CD8-positive, alpha-beta memory T cell (primary cell): ENCODE measurements around the gene TMEM98. TPM values are rescaled to one million over a fixed set of nuclear protein-coding genes. Genes with fewer than 3 reads are reported as not detected.

Experiments
- CTCF ChIA-PET: fragments of 350-600 bp; sonication (Branson Sonifier 250); formaldehyde crosslinking; loops from one replicate; lab custom pipeline; 2021; ENCODE audit warnings: antibody characterized with exemption; lab: Charles Lee
- POLR2A ChIA-PET: fragments of 350-600 bp; sonication (Branson Sonifier 250); formaldehyde crosslinking; loops from one replicate; lab custom pipeline; 2021; ENCODE audit warnings: antibody characterized with exemption; lab: Charles Lee
- DNase-seq, 5 donors: peaks; one replicate each; pipeline versions ENCODE4 v3.0.0 to v3.0.0-alpha.2; 2020 to 2022; ENCODE audit warnings: mixed read lengths in 1 of 5
- H3K27ac ChIP-seq: one replicate; pipeline ENCODE4 v1.7.0; 2013; ENCODE audit warnings: low read depth, mild to moderate bottlenecking, low read length, moderate library complexity
- H3K27me3 ChIP-seq: 2 replicates; pipeline ENCODE4 v1.7.0; 2013; ENCODE audit warnings: low read length, mild to moderate bottlenecking; ENCODE audit not compliant: insufficient read depth, poor library complexity, severe bottlenecking
- H3K36me3 ChIP-seq: 2 replicates; pipeline ENCODE4 v1.7.0; 2013; ENCODE audit warnings: mild to moderate bottlenecking, low read length, moderate library complexity; ENCODE audit not compliant: insufficient read depth
- H3K4me1 ChIP-seq: 2 replicates; pipeline ENCODE4 v1.7.0; 2013; ENCODE audit warnings: mild to moderate bottlenecking, low read length, moderate library complexity; ENCODE audit not compliant: insufficient read depth
- H3K4me3 ChIP-seq: 2 replicates; pipeline ENCODE4 v1.7.0; 2013; ENCODE audit warnings: mild to moderate bottlenecking, low read length
- H3K9me3 ChIP-seq: 2 replicates; pipeline ENCODE4 v1.7.0; 2013; ENCODE audit warnings: mild to moderate bottlenecking, low read length
- H3K27ac Mint-ChIP-seq, 8 donors: one replicate each; pipeline ENCODE4 v1.8.0; 2020 to 2021; ENCODE audit warnings: mixed read lengths in 8 of 8, mild to moderate bottlenecking in 6 of 8, inconsistent platforms in 3 of 8, moderate library complexity in 3 of 8
- H3K27me3 Mint-ChIP-seq, 2 donors: one replicate each; pipeline ENCODE4 v1.8.0; 2020 to 2021; ENCODE audit warnings: mixed read lengths in 2 of 2, mild to moderate bottlenecking in 1 of 2, moderate library complexity in 1 of 2
- H3K36me3 Mint-ChIP-seq, 3 donors: one replicate each; pipeline ENCODE4 v1.8.0; 2020 to 2021; ENCODE audit warnings: mixed read lengths in 3 of 3, inconsistent platforms in 1 of 3, mild to moderate bottlenecking in 1 of 3
- H3K4me1 Mint-ChIP-seq, 3 donors: one replicate each; pipeline ENCODE4 v1.8.0; 2020 to 2021; ENCODE audit warnings: mixed read lengths in 3 of 3, inconsistent platforms in 1 of 3, mild to moderate bottlenecking in 1 of 3
- H3K4me3 Mint-ChIP-seq, 7 donors: one replicate each; pipeline ENCODE4 v1.8.0; 2020 to 2021; ENCODE audit warnings: mixed read lengths in 7 of 7, mild to moderate bottlenecking in 6 of 7, moderate library complexity in 4 of 7, inconsistent platforms in 2 of 7
- H3K9me3 Mint-ChIP-seq, 5 donors: one replicate each; pipeline ENCODE4 v1.8.0; 2020 to 2022; ENCODE audit warnings: mixed read lengths in 5 of 5, mild to moderate bottlenecking in 3 of 5, moderate library complexity in 2 of 5, inconsistent platforms in 1 of 5
- polyA plus RNA-seq: library from polyadenylated mRNA; unstranded; fragments of 300-500 nt; fragmentation: Illumina TruSeq; gene quantifications from one replicate; pipeline ENCODE4 v1.2.3, GENCODE V29; 2021
- total RNA-seq, 2 experiments: library from RNA; stranded (reverse); gene quantifications; one replicate each; pipeline ENCODE4 v1.2.3, GENCODE V29; 2021

TMEM98 gene
- total and polyA plus RNA-seq, 3 experiments from 2014 or later, result 0.22 to 0.26 TPM; not detected in 1

DNA sequence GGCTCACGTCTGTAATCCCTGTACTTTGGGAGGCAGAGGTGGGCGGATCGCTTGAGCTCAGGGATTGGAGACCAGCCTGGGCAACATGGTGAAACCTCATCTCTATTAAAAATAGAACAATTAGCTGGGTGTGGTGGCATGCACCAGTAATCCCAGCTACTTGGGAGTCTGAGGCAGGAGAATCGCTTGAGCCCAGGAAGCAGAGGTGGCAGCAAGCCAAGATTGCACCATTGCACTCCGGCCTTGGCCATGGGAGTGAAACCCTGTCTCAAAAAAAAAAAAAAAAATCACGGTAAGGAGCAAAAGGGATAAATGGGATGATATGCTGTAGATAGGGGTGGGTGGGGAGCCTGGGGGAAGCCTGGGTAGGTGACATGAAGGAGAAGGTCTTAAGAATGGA, 20.4 kb upstream of the TMEM98 start:
- H3K9me3 ChIP-seq, result no peaks in the 10 kb centered on the region
- H3K4me1 Mint-ChIP-seq, result peaks cover 9 to 16% (median 12%) of the 10 kb centered on the region in 3 donors
- no peaks in the 10 kb centered on the region for H3K9me3 Mint-ChIP-seq
- H3K27ac ChIP-seq, result no peak overlapping the region
- ChIA-PET CTCF (interaction anchor here (3.2 to 4.9 kb wide), 2 partner anchors 30 to 125 kb away, joined by 18 to 22 read pairs; partner anchors contain the start of gene MYO1D), POLR2A (no interaction called here)
- H3K27ac Mint-ChIP-seq, result no peak overlapping the region
- H3K36me3 Mint-ChIP-seq, result no peaks in the 10 kb centered on the region
- DNase-seq, result no peak
- peaks cover 4 to 26% of the 10 kb centered on the region in 2 donors for H3K27me3 Mint-ChIP-seq
- no peak overlapping the region for H3K4me3 Mint-ChIP-seq
- H3K36me3 ChIP-seq, result no peaks in the 10 kb centered on the region
- no peaks in the 10 kb centered on the region for H3K27me3 ChIP-seq
- no peaks in the 10 kb centered on the region for H3K4me1 ChIP-seq
- no peak overlapping the region for H3K4me3 ChIP-seq

DNA sequence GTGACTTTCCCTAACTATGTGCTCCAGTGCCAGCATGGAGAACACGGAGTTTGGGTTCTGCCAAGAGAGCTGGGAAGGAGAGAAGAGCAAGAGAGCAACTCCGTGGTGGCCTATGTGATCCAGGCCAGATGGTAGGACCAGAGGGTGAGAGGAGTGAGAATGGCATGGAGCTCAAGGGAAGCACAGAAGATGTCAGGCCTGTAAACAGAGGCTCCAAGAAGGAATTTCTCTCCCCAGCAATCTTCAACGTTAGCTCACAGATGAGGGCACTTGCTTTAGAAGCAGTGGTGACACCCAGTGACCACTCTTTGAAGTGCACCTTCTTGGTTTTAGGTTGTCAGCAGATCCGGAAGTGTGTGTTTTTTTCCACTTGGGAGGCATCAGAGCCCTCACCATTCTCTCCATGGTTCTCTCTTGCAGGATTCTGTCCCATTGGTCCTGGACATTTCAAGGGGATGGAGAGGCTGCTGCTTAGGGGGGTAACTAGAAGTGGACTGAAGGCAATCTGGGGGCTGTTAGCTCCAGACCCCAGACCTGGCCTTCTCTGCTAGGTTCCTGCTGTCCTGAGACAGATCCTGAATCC, 18.1 kb upstream of the TMEM98 start:
- peak; percentile 6 to 59 (median 23) for DNase-seq
- H3K27me3 ChIP-seq, result no peaks in the 10 kb centered on the region
- Mint-ChIP-seq H3K27ac (peak overlapping the region in 2 of 8 donors; percentile 3 to 22), H3K36me3 (no peaks in the 10 kb centered on the region), H3K9me3 (peaks cover 0 to under 1% (median 0%) of the 10 kb centered on the region in 5 donors), H3K4me1 (peaks cover 0 to 5% (median 4%) of the 10 kb centered on the region in 3 donors), H3K27me3 (peaks cover 4 to 17% of the 10 kb centered on the region in 2 donors), H3K4me3 (no peak overlapping the region)
- no peak overlapping the region for H3K27ac ChIP-seq
- H3K4me1 ChIP-seq, result no peaks in the 10 kb centered on the region
- H3K9me3 ChIP-seq, result no peaks in the 10 kb centered on the region
- H3K4me3 ChIP-seq, result no peak overlapping the region
- H3K36me3 ChIP-seq, result no peaks in the 10 kb centered on the region
- ChIA-PET CTCF (interaction anchor here (0.9 to 3.2 kb wide), 5 partner anchors 10 to 127 kb away, joined by 3 to 21 read pairs (median 4); partner anchors contain the start of gene MYO1D), POLR2A (interaction anchor here (0.8 kb wide), 1 partner anchor 33 kb away, joined by 3 read pairs; the partner anchor contains the start of gene MYO1D)

DNA sequence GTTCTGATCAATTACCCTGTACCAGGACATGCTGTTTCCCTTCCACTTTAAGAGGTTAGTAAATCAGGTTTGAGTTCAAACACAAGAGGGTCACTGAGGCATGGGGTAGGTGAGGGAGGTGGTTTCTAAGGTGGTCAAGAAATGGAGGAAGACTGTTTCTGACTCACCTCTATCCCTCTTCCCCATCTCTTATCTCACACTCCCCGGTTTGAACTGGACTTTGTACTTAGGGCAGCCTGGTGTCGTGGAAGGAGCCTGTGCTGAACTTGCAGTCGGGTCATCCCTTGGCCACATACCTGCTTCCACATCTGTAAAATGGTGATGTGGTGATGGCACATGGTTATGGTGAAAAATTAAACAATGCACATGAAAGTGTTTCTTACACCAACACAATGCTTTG, 17.2 kb upstream of the TMEM98 start:
- no peak for DNase-seq
- peaks cover 0 to 5% (median 4%) of the 10 kb centered on the region in 3 donors for H3K4me1 Mint-ChIP-seq
- POLR2A ChIA-PET, result no interaction called here
- no peaks in the 10 kb centered on the region for H3K27me3 ChIP-seq
- CTCF ChIA-PET, result interaction anchor here (1.3 to 3.2 kb wide), 3 partner anchors 34 to 128 kb away, joined by 3 to 21 read pairs (median 18); partner anchors contain the start of gene MYO1D
- no peak overlapping the region for H3K27ac Mint-ChIP-seq
- H3K4me1 ChIP-seq, result no peaks in the 10 kb centered on the region
- H3K36me3 ChIP-seq, result no peaks in the 10 kb centered on the region
- H3K4me3 Mint-ChIP-seq, result no peak overlapping the region
- H3K9me3 ChIP-seq, result no peaks in the 10 kb centered on the region
- H3K9me3 Mint-ChIP-seq, result peaks cover 0 to 4% (median 0%) of the 10 kb centered on the region in 5 donors
- no peak overlapping the region for H3K4me3 ChIP-seq
- peak overlapping the region; percentile 7 for H3K27ac ChIP-seq
- no peaks in the 10 kb centered on the region for H3K36me3 Mint-ChIP-seq
- peaks cover 0 to 11% of the 10 kb centered on the region in 2 donors for H3K27me3 Mint-ChIP-seq

DNA sequence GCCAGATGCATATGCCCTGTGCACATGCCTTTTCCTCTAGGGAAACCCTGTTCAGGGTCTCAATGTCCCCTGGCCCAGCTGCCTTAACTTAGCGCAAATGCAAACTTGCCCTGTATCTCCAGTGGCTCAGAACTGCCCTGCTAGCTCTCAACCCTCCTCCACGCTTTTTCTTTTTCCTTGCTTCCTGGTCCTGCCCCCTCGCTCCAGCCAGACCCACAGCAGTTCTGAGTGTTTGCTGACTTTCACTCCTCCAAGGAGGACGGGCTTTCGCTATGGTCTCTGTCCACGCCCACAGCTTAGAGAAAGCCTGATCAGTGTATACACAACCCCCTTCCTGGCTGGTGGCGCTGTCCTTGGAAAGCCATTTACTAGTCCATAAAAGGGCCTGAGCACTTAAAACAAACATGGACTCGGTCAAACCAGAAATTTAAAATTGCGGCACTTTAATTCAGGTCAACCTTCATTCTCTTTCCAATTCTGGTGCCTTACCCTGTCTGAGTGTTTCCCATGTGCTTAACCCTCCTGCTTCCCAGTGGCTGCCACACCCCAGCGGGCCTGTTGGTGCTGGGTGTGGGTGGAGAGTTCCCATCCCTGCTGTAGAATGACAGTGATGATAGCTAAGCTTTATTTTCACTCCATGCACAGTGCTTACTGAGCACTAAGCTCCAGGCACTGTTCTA, 15.6 kb upstream of the TMEM98 start:
- Mint-ChIP-seq H3K9me3 (peaks cover 0 to 4% (median 0%) of the 10 kb centered on the region in 5 donors), H3K27me3 (no peaks in the 10 kb centered on the region), H3K4me3 (no peak overlapping the region), H3K36me3 (no peaks in the 10 kb centered on the region), H3K27ac (no peak overlapping the region), H3K4me1 (peaks cover 4 to 8% (median 5%) of the 10 kb centered on the region in 3 donors)
- no peaks in the 10 kb centered on the region for H3K9me3 ChIP-seq
- ChIA-PET POLR2A (no interaction called here), CTCF (no interaction called here)
- H3K4me1 ChIP-seq, result no peaks in the 10 kb centered on the region
- no peaks in the 10 kb centered on the region for H3K27me3 ChIP-seq
- no peak overlapping the region for H3K4me3 ChIP-seq
- no peaks in the 10 kb centered on the region for H3K36me3 ChIP-seq
- no peak for DNase-seq
- peak overlapping the region; percentile 54 for H3K27ac ChIP-seq

DNA sequence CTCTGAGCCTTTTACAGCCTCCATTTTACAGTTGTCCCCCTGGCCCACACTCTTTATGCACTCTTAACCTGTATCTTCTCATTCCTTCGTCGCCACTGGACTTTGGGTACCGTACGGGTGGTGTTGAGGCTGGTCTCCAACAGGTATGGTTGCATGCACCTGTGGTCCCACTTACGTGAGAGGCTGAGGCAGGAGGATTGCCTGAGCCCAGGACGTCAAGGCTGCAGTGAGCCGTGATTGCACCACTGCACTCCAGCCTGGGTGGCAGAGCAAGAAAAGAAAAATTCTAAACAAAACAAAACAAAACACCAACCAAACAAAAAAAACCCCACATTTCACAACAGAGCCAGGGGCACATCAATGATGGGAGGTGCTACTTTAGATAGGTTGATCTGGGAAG, 14.4 kb upstream of the TMEM98 start:
- no peaks in the 10 kb centered on the region for H3K27me3 Mint-ChIP-seq
- no peaks in the 10 kb centered on the region for H3K36me3 Mint-ChIP-seq
- Histone ChIP-seq H3K27ac (no peak overlapping the region), H3K9me3 (no peaks in the 10 kb centered on the region), H3K4me3 (no peak overlapping the region), H3K27me3 (no peaks in the 10 kb centered on the region), H3K4me1 (no peaks in the 10 kb centered on the region), H3K36me3 (no peaks in the 10 kb centered on the region)
- POLR2A ChIA-PET, result no interaction called here
- peaks cover 0 to 4% (median 0%) of the 10 kb centered on the region in 5 donors for H3K9me3 Mint-ChIP-seq
- H3K27ac Mint-ChIP-seq, result no peak overlapping the region
- H3K4me1 Mint-ChIP-seq, result peaks cover 4 to 8% (median 5%) of the 10 kb centered on the region in 3 donors
- no peak overlapping the region for H3K4me3 Mint-ChIP-seq
- DNase-seq, result no peak
- CTCF ChIA-PET, result interaction anchor here (1.7 to 2.9 kb wide), 2 partner anchors 22 to 130 kb away, joined by 5 to 9 read pairs; no protein-coding TSS in a partner anchor

DNA sequence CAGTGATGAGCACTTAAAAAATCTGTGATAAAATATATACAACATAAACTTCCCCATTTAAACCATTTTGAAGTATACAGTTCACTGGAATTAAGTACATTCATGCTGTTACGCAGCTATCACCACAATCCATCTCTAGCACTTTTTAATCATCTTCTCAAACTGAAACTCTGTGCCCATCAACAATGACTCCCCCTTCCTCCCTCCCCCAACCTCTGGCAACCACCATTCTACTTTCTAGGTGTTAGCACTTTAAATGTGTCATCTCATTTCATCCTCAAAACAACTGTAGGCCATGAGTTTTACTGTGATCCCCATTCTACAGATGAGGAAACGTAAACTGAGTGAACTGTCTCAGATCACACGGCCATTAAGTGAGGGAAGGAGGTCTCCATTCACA, 13.8 kb upstream of the TMEM98 start:
- no peaks in the 10 kb centered on the region for H3K4me1 ChIP-seq
- Mint-ChIP-seq H3K4me1 (peaks cover 4 to 8% (median 5%) of the 10 kb centered on the region in 3 donors), H3K27ac (peak overlapping the region in 1 of 8 donors; percentile 28), H3K9me3 (peaks cover 0 to 4% (median 0%) of the 10 kb centered on the region in 5 donors), H3K36me3 (no peaks in the 10 kb centered on the region), H3K4me3 (no peak overlapping the region), H3K27me3 (no peaks in the 10 kb centered on the region)
- no peaks in the 10 kb centered on the region for H3K36me3 ChIP-seq
- H3K27me3 ChIP-seq, result no peaks in the 10 kb centered on the region
- no peak for DNase-seq
- no peaks in the 10 kb centered on the region for H3K9me3 ChIP-seq
- H3K27ac ChIP-seq, result no peak overlapping the region
- POLR2A ChIA-PET, result no interaction called here
- CTCF ChIA-PET, result interaction anchor here (0.7 to 2.9 kb wide), 3 partner anchors 22 to 131 kb away, joined by 3 to 9 read pairs (median 5); no protein-coding TSS in a partner anchor
- no peak overlapping the region for H3K4me3 ChIP-seq

DNA sequence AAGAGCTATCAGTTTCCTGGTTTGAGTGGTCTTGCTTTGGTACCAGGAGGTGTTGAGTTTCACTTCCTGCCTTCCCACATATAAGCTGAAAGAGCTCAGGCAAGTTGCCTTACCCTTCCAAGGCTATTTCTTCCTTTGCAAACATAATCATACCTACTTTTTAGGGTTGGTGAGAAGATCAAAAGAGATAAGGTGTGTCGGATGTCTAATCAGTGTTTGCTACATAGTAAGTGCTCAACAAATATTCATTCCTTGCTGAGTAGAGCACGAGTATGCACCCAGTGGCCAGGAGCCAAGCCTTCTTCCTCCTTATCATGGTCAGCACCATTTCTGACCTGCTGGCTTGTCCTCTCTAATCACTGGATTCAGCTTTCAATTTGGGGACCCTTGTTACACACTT, 12.7 kb upstream of the TMEM98 start:
- ChIA-PET POLR2A (no interaction called here), CTCF (interaction anchor here (1.7 to 2.9 kb wide), 3 partner anchors 20 to 132 kb away, joined by 5 to 9 read pairs (median 5); partner anchors contain the start of gene MYO1D)
- Mint-ChIP-seq H3K27me3 (peaks cover 0 to under 1% of the 10 kb centered on the region in 2 donors), H3K27ac (no peak overlapping the region), H3K4me1 (peaks cover 0 to 5% (median 2%) of the 10 kb centered on the region in 3 donors), H3K9me3 (peaks cover 0 to 4% (median 0%) of the 10 kb centered on the region in 5 donors), H3K36me3 (no peaks in the 10 kb centered on the region), H3K4me3 (no peak overlapping the region)
- Histone ChIP-seq H3K36me3 (no peaks in the 10 kb centered on the region), H3K4me1 (no peaks in the 10 kb centered on the region), H3K27me3 (no peaks in the 10 kb centered on the region), H3K4me3 (no peak overlapping the region), H3K9me3 (no peaks in the 10 kb centered on the region), H3K27ac (no peak overlapping the region)
- DNase-seq, result no peak
